AG09309 (cell line): ENCODE measurements around the gene UBE3B.

Source experiments
- DNase-seq: peaks from one replicate; pipeline ENCODE4 v3.0.0-alpha.2; 2010; ENCODE audit warnings: low read depth
- H3K4me3 ChIP-seq: 2 replicates; pipeline ENCODE4 v1.5.1; 2011; ENCODE audit warnings: mild to moderate bottlenecking, low read depth, low read length, moderate library complexity; ENCODE audit not compliant: control insufficient read depth
- TF ChIP-seq, protein P1 (sequence below): IDR thresholded peaks from 2 replicates; pipeline ENCODE4 v1.5.1; 2011; ENCODE audit warnings: mild to moderate bottlenecking, low read depth, low read length, inconsistent platforms; ENCODE audit not compliant: insufficient read depth, control insufficient read depth; ENCODE audit errors: missing control alignments

UBE3B gene

DNA sequence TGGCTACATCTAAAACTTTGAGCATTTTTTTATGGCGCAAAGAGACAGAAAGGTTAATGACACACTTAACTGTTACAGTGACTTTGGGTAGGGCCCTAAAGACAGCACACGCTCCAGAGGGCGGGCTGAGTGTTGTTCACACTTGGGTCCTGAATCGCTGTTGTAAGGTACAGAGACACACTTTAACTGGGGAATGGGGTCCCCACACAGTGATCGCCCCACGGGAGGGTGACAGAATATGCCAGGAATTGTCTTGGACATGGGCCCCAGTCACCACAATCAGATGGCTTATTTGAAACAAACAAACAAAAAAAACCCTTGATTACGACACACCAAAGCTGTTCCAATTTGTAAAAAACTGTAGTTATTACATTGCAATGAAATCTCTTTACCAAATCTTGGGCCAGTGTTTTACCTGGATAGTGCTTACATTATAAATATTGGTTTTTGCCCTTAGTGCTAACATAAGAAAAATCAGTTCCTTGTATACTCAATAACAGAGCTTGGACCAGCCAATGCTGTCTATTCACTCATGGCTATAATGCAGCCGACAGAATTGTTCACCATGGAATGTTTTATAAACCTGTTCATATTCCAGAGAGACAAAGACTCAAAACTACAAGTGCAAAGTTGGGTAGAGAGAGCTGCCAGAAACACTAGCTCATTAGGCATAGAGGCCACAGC is 28.6 kb upstream of the UBE3B start:
- TF ChIP-seq, protein P1, sequence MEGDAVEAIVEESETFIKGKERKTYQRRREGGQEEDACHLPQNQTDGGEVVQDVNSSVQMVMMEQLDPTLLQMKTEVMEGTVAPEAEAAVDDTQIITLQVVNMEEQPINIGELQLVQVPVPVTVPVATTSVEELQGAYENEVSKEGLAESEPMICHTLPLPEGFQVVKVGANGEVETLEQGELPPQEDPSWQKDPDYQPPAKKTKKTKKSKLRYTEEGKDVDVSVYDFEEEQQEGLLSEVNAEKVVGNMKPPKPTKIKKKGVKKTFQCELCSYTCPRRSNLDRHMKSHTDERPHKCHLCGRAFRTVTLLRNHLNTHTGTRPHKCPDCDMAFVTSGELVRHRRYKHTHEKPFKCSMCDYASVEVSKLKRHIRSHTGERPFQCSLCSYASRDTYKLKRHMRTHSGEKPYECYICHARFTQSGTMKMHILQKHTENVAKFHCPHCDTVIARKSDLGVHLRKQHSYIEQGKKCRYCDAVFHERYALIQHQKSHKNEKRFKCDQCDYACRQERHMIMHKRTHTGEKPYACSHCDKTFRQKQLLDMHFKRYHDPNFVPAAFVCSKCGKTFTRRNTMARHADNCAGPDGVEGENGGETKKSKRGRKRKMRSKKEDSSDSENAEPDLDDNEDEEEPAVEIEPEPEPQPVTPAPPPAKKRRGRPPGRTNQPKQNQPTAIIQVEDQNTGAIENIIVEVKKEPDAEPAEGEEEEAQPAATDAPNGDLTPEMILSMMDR, result no peak
- DNase-seq, result no peak
- no peak overlapping the region for H3K4me3 ChIP-seq

DNA sequence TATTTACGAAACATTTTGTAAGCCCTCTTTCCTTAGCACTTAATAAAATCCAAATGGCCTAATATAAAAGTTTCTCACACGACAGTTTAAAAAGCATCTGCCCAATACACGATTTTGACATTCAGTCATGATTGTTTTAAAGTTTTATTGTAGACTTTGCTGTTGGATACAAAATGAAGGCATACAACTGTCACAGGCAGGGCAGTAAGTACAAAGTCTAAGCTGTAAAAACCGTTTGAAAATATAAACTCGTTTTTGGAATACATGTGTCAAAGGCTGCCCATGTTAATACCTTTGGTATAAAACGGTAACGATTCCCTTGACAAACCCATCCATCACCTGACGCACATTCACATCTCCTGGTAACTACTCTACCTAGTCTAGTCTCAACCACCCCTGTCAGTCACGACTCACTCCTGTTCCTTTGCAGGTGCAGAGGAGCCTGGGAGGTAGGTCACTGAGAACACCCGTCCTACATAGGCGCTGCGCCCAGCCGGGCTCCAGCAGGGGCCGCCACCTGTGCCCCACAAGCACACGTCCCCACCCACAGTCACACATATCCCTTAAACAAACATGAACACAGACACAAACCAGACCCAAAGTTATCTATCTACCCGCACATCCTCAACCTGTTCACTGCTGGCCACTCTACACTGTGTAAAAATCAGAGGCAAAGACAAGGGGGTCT is 27.4 kb upstream of the UBE3B start:
- DNase-seq, result no peak
- TF ChIP-seq, protein P1, result no peak
- H3K4me3 ChIP-seq, result no peak overlapping the region

DNA sequence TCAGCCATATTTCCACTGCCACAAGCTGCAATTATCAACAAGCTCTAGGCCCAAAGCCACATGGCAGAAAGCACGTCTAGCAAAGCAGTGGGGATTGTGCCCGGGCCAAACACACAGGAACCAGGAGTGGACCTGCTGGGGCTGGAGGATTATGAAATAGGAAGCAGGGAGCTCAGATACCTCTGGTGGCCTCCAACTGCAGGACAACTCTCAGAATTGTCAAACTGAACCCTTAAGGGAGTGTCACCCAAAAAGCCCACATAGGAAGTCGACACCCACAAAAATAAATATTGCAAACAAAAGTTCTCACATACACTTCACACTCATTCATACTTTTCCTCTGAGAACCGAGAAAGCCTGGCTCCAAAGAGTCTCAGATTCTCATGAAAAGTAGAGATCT is 26.5 kb upstream of the UBE3B start:
- TF ChIP-seq, protein P1, result no peak
- no peak overlapping the region for H3K4me3 ChIP-seq
- DNase-seq, result no peak

DNA sequence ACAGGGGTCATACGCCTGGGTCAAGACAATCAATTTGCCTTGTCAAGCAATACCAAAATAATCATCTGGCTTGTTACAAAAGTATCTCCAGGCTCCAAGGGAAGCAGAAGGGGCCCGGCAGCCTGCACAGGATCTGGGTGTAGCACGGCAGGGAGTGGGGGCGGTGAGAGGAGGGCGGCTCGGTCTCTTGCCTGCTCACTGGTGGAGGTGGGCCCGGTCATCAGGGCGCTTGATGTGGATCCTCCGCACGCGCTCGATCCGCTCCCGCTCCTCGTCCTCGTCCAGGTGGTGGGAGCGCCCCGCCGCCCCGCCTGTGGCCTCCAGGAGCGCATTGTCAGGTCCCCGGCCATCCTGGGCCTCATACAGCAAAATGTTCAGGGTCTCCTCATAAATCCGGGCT is 26.0 kb upstream of the UBE3B start:
- TF ChIP-seq, protein P1, result no peak
- no peak overlapping the region for H3K4me3 ChIP-seq
- no peak for DNase-seq

DNA sequence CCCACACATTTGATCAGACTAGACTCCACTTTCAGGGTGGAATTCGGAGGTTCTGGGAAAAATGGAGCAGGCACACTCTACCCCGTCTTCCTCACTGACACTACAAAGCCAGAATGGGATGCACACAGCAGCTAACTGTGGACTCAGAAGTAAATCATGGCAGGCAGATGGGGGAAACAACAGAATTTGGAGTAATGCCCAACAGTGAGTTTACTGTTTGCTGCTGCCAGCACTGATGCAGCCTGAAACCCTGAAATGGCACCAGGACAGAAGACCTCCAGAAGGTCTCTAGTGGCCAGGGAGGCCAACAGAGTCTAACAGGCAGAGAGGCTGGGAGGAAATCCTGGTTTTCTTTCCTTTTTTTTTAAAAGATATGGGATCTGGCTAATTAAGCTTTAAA is 24.9 kb upstream of the UBE3B start:
- TF ChIP-seq, protein P1, result no peak
- H3K4me3 ChIP-seq, result no peak overlapping the region
- DNase-seq, result no peak

DNA sequence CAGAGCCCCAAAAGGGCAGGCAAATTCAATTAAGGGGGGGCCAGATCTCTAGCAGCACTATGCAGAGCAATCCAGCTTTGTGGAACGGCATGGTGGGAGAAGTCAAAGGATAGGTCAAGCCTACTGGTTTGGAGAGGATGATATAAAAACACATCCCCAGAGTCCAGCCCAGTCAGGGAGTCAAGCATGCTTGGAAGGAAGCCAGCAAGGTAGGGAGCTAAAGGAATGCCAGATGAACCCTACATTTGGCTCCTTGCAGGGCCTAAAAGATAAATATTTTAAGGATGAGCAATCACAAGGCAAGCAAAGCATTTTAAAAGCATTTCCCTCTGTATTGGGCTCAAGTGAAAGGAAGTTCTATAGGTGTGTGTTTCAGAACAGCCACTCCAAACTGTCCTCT is 21.7 kb upstream of the UBE3B start:
- TF ChIP-seq, protein P1, result no peak
- no peak for DNase-seq
- H3K4me3 ChIP-seq, result no peak overlapping the region
